ENCODE measurements around the gene DHCR7. TPM values are rescaled to one million over a fixed set of nuclear protein-coding genes. Genes with fewer than 3 reads are reported as not detected.
A peak's percentile ranks its signal among the peaks of the same experiment; 100 is the strongest.

Gene DHCR7
- total and polyA plus RNA-seq, 5 experiments from 2014 or later, result 17.1 to 22.1 (median 18.6) TPM

GRCh38 chr11:71438650-71439049 lies 9.5 kb downstream of the DHCR7 start:
- H3K27me3 Mint-ChIP-seq, result no peaks in the 10 kb centered on the region
- H3K4me1 Mint-ChIP-seq, result peaks cover 0 to 2% (median 0%) of the 10 kb centered on the region in 4 donors
- no peak for DNase-seq
- POLR2A ChIA-PET, result interaction anchor here (1.0 kb wide), 1 partner anchor 9 kb away, joined by 3 read pairs; the partner anchor contains the start of gene DHCR7
- H3K4me3 Mint-ChIP-seq, result no peak overlapping the region
- peaks cover 0 to 58% (median 24%) of the 10 kb centered on the region in 3 donors for H3K36me3 Mint-ChIP-seq
- no peaks in the 10 kb centered on the region for H3K9me3 Mint-ChIP-seq
- no peak for ATAC-seq
- no peak overlapping the region for H3K27ac Mint-ChIP-seq

- Mint-ChIP-seq H3K27me3 (no peaks in the 10 kb centered on the region), H3K36me3 (peaks cover 0 to 51% (median 24%) of the 10 kb centered on the region in 3 donors), H3K27ac (peak overlapping the region in 1 of 10 donors; percentile 37), H3K4me1 (peaks cover 0 to 2% (median 0%) of the 10 kb centered on the region in 4 donors), H3K4me3 (no peak overlapping the region), H3K9me3 (no peaks in the 10 kb centered on the region)
- no peak for ATAC-seq
- POLR2A ChIA-PET, result no interaction called here
- no peak for DNase-seq
These were observed 10.3 kb downstream of the DHCR7 start for GRCh38 chr11:71437879-71438278.

- peaks cover 0 to 47% (median 22%) of the 10 kb centered on the region in 3 donors for H3K36me3 Mint-ChIP-seq
- ATAC-seq (no peak), DNase-seq (no peak)
- peaks cover 0 to 2% (median 0%) of the 10 kb centered on the region in 4 donors for H3K4me1 Mint-ChIP-seq
- no peaks in the 10 kb centered on the region for H3K27me3 Mint-ChIP-seq
- no peak overlapping the region for H3K27ac Mint-ChIP-seq
- H3K4me3 Mint-ChIP-seq, result no peak overlapping the region
- no peaks in the 10 kb centered on the region for H3K9me3 Mint-ChIP-seq
- POLR2A ChIA-PET, result no interaction called here
These were observed 10.8 kb downstream of the DHCR7 start for GRCh38 chr11:71437399-71437798.

GRCh38 chr11:71436861-71437260 lies 11.3 kb downstream of the DHCR7 start:
- DNase-seq (no peak), ATAC-seq (no peak)
- no peaks in the 10 kb centered on the region for H3K27me3 Mint-ChIP-seq
- H3K4me1 Mint-ChIP-seq, result peaks cover 0 to 2% (median 0%) of the 10 kb centered on the region in 4 donors
- POLR2A ChIA-PET, result no interaction called here
- no peak overlapping the region for H3K4me3 Mint-ChIP-seq
- H3K27ac Mint-ChIP-seq, result no peak overlapping the region
- H3K9me3 Mint-ChIP-seq, result no peaks in the 10 kb centered on the region
- H3K36me3 Mint-ChIP-seq, result peaks cover 0 to 43% (median 19%) of the 10 kb centered on the region in 3 donors

- H3K27me3 Mint-ChIP-seq, result no peaks in the 10 kb centered on the region
- peaks cover 0 to 33% (median 15%) of the 10 kb centered on the region in 3 donors for H3K36me3 Mint-ChIP-seq
- H3K4me3 Mint-ChIP-seq, result no peak overlapping the region
- H3K9me3 Mint-ChIP-seq, result no peaks in the 10 kb centered on the region
- ATAC-seq (no peak), DNase-seq (no peak)
- no peak overlapping the region for H3K27ac Mint-ChIP-seq
- peaks cover 0 to 2% (median 0%) of the 10 kb centered on the region in 4 donors for H3K4me1 Mint-ChIP-seq
- POLR2A ChIA-PET, result no interaction called here
These were observed 12.8 kb downstream of the DHCR7 start for GRCh38 chr11:71435278-71435951.

- Mint-ChIP-seq H3K4me1 (no peaks in the 10 kb centered on the region), H3K27ac (no peak overlapping the region), H3K4me3 (no peak overlapping the region), H3K9me3 (no peaks in the 10 kb centered on the region), H3K27me3 (peaks cover 0 to 2% (median 0%) of the 10 kb centered on the region in 5 donors), H3K36me3 (peaks cover 0 to 26% (median 11%) of the 10 kb centered on the region in 3 donors)
- DNase-seq (no peak), ATAC-seq (no peak)
- POLR2A ChIA-PET, result no interaction called here
These were observed 13.5 kb downstream of the DHCR7 start for GRCh38 chr11:71434576-71435130.

GRCh38 chr11:71433648-71434450 lies 14.3 kb downstream of the DHCR7 start:
- H3K36me3 Mint-ChIP-seq, result peaks cover 0 to 22% (median 11%) of the 10 kb centered on the region in 3 donors
- H3K27me3 Mint-ChIP-seq, result peaks cover 0 to 6% (median 3%) of the 10 kb centered on the region in 5 donors
- no peak overlapping the region for H3K4me3 Mint-ChIP-seq
- POLR2A ChIA-PET, result no interaction called here
- H3K9me3 Mint-ChIP-seq, result no peaks in the 10 kb centered on the region
- DNase-seq (no peak), ATAC-seq (no peak)
- H3K4me1 Mint-ChIP-seq, result peaks cover 0 to 3% (median 0%) of the 10 kb centered on the region in 4 donors
- no peak overlapping the region for H3K27ac Mint-ChIP-seq

GRCh38 chr11:71432761-71433647 lies 15.2 kb downstream of the DHCR7 start:
- ATAC-seq, result no peak
- no peak for DNase-seq
- H3K9me3 Mint-ChIP-seq, result peaks cover 0 to 5% (median 0%) of the 10 kb centered on the region in 9 donors
- H3K36me3 Mint-ChIP-seq, result peaks cover 0 to 16% (median 11%) of the 10 kb centered on the region in 3 donors
- H3K27ac Mint-ChIP-seq, result no peak overlapping the region
- peaks cover 0 to 6% (median 3%) of the 10 kb centered on the region in 5 donors for H3K27me3 Mint-ChIP-seq
- H3K4me3 Mint-ChIP-seq, result no peak overlapping the region
- H3K4me1 Mint-ChIP-seq, result peaks cover 0 to 3% (median 0%) of the 10 kb centered on the region in 4 donors
- POLR2A ChIA-PET, result interaction anchor here (0.8 kb wide), 1 partner anchor 35 kb away, joined by 3 read pairs; no protein-coding TSS in a partner anchor

GRCh38 chr11:71431271-71431670 lies 16.9 kb downstream of the DHCR7 start:
- peaks cover 0 to 6% (median 3%) of the 10 kb centered on the region in 5 donors for H3K27me3 Mint-ChIP-seq
- H3K4me1 Mint-ChIP-seq, result peaks cover 0 to 4% (median 0%) of the 10 kb centered on the region in 4 donors
- DNase-seq (no peak), ATAC-seq (no peak)
- peaks cover 0 to 5% (median 0%) of the 10 kb centered on the region in 9 donors for H3K9me3 Mint-ChIP-seq
- peak overlapping the region in 1 of 10 donors; percentile 11 for H3K27ac Mint-ChIP-seq
- peaks cover 0 to 10% (median 7%) of the 10 kb centered on the region in 3 donors for H3K36me3 Mint-ChIP-seq
- POLR2A ChIA-PET, result no interaction called here
- no peak overlapping the region for H3K4me3 Mint-ChIP-seq

- peaks cover 0 to 5% (median 0%) of the 10 kb centered on the region in 9 donors for H3K9me3 Mint-ChIP-seq
- ATAC-seq, result no peak
- POLR2A ChIA-PET, result no interaction called here
- no peak overlapping the region for H3K4me3 Mint-ChIP-seq
- no peak for DNase-seq
- H3K36me3 Mint-ChIP-seq, result peaks cover 0 to 4% (median 4%) of the 10 kb centered on the region in 3 donors
- no peak overlapping the region for H3K27ac Mint-ChIP-seq
- H3K4me1 Mint-ChIP-seq, result peaks cover 0 to 4% (median 0%) of the 10 kb centered on the region in 4 donors
- peaks cover 0 to 6% (median 3%) of the 10 kb centered on the region in 5 donors for H3K27me3 Mint-ChIP-seq
These were observed 18.0 kb downstream of the DHCR7 start for GRCh38 chr11:71430166-71430565.

- peaks cover 0 to 5% (median 0%) of the 10 kb centered on the region in 9 donors for H3K9me3 Mint-ChIP-seq
- no peak for DNase-seq
- no peak for ATAC-seq
- H3K4me3 Mint-ChIP-seq, result no peak overlapping the region
- H3K4me1 Mint-ChIP-seq, result peaks cover 0 to 4% (median 0%) of the 10 kb centered on the region in 4 donors
- peaks cover 0 to 6% (median 3%) of the 10 kb centered on the region in 5 donors for H3K27me3 Mint-ChIP-seq
- peak overlapping the region in 1 of 10 donors; percentile 67 for H3K27ac Mint-ChIP-seq
- peaks cover 0 to 3% (median 1%) of the 10 kb centered on the region in 3 donors for H3K36me3 Mint-ChIP-seq
- POLR2A ChIA-PET, result no interaction called here
These were observed 18.5 kb downstream of the DHCR7 start for GRCh38 chr11:71429701-71430100.
